ENCODE data around the gene ATP2B3.

ATP2B3 gene

DNA sequence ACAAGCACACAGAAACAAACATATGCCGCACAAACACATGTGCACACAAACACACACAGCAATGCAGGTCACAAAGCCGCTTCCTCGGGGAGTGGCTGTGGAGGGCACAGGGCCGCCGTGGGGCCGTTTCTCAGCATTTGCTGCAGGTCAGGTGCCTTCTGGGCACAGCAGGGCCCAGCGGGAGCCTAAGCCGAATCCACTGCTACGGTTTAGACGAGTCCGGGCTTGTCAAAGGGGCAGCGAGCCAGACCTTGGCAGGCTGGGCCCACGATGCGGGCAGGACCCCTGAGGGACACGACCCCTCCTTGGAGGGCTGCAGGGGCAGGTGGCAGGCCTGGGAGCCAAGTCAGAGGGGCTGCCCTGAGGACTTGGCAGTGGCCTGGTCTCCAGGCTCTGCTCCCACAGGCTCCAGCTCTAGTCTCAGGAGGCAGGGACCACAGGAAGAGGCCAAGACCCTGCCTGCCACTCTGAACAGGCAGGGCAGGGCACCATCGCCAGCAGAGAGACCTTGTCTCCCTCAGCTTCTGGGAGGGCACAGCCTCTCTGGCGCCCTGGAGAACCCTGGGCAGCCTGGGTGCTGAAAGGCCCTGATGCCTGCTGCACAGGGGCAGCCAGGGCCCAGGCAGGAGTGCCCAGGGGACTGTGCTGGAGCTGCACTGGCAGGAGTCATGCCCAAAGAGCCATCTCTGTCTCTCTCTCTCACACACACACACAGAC lies 5.5 kb upstream of the ATP2B3 start:
- no peak for DNase-seq

DNA sequence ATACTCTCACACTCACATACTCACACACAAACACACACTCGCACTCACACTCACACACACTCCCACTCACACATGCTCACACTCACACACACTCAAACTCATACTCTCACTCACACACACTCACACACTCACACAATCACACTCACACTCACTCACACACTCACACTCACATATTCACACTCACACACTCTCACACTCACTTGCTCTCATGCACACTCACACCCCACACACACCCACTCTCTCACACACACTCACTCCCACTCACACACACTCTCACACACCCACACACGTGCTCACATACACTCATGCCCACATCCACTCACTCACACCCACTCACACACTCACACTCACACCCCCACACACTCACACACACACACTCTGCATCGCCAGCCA lies 4.9 kb upstream of the ATP2B3 start:
- DNase-seq = no peak

DNA sequence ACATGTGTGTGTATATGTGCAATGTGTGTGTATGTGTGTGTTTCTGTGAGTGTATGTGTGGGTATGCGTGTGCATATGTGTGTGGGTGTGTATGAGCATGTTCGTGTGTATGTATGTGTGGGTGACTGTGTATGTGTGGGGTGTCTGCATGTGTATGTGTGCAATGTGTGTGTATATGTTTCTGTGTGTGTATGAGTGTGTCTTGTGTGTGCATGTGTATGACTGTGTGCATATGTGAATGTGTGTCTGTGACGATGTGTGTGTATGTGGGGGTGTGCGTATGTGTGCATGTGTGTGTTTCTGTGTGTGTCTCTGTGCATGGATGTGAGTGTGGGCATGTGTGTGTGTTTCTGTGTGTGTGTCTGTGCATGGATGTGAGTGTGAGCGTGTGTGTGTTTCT lies 4.2 kb upstream of the ATP2B3 start:
- no peak for DNase-seq

DNA sequence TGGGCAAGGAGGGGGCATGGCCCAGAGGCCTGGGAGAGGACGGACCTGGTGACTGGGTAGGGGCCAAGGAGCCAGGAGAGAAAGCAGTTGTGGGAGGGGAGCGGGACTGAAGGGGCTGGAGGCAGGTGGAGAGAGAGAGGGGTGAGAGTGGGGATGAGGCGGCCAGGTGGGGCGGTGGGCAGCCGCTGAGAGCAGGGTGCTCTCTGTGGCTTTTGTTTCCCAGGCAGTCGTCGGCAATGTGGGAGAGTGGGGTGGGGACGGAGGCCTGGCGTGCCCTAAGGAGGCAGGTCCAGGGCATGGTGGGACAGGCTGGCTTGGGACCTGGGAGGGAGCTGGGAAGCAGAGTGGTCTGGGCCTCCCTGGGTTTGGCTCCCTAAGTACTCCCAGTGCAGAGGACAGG lies 3.2 kb upstream of the ATP2B3 start:
- no peak for DNase-seq

DNA sequence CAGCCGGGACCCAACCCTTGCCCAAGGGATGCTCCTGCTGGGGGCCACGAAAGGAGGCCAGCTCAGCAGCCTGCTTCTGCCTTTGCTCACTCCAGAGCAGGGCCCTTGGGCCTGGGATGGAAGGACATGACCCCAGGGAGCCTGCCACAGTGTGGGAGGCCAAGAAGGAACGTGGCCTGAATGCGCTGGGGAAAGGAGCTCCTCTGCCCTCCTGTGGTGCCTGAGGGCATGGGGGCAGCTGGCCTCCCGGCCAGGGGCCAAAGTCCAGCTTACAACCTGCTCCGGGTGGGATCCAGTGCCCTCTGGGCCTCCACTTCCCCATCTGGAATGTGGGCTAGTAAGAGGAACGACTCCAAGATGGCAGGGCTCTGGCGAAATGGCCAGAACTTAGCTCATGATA lies 2.0 kb upstream of the ATP2B3 start:
- no peak for DNase-seq

DNA sequence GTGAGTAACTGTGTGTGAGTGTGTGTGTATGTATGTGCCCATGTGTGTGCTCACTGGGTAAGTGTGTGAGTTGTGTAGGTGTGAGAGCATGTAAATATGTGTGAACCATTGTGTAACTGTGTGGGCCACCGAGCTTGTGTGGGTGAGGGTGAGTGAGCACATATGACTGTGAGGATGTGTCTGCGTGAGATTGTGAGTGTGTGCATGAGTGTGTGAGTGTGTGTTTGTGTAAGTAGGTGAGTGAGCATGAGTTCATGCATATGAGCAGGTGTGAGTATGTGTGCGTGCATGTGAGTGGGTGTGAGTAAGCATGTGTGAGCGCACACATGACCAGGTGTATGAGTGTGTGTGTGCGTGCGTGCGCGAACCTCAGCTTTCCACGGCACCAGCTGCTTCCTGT lies 1.4 kb upstream of the ATP2B3 start:
- DNase-seq = no peak

DNA sequence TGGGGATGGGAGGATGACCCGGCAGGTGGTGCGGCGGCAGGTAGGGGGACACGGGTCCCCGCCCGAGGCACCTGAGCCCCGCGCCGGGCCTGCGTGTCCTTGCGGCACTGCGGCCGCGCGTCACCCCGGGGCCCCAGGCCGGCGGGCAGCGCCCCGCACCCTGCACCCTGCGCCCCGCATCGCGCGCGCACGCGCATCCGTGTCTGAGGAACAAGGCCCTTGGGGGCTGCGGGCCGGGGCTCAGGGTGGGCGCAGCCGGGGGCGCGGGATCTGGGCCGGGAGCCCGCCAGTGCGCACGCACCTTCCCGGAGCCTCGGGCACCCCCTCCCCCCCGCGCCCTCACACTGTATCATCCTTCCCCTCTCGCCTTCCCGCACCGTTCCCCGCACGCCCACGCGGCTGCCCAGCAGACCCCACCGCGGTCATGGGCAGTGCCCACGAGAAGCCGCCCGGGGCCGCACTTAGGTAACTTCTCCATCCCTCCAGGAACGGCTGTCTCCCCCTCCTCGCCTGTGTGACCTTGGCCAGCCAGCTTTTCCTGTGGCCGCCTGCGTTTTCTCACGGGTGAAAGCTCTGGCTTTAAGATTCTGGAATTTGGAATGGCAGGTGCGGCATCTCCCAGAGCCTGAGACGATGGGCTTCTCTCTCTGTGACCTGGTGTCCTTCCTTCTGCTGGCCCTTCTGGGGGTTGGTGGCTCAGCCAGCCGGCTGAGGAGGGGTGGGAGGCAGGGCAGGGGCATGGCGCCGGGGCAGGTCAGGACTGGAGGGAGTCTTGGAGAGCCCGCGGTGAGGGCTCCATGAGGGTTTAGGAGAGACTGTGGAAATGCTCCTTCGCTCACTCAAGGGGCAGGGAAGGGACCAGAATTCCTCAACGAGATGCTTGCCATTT lies 748 bp downstream of the ATP2B3 start:
- no peak for DNase-seq

DNA sequence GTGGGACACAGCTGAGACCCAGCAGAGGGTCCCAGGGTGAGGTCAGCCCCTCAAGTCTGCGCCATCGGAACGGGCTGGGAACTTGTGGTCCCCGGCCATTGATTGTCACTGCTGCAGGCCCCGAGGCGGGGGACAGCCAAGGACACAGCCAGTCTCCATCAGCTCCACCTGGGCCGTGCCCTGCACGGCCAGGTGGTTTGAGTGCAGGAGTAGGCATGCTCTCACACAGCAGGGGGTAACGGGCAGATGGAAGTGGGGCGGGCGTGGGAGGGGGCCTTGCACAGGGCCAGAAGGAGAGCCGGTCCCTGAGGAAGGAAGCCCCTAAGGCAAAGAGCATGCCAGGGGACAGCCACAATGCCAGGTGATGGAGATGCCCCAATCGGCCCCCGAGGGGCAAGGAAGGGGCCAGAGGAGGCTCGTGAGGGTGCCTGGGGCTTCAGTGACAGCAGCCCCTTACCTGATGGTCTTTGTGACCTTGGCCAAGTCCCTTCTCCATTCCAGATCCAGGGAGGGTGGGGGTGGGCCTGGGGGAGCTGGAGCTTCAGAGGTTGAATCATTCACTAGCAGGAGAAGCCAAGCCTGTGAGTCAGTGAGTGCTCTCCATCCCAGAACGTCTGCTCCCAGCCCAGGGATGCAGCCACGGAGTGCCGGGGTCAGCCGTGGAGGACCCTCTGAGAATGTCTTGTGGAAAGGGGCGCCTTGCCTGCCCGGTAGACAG lies 2.3 kb downstream of the ATP2B3 start:
- DNase-seq = no peak

DNA sequence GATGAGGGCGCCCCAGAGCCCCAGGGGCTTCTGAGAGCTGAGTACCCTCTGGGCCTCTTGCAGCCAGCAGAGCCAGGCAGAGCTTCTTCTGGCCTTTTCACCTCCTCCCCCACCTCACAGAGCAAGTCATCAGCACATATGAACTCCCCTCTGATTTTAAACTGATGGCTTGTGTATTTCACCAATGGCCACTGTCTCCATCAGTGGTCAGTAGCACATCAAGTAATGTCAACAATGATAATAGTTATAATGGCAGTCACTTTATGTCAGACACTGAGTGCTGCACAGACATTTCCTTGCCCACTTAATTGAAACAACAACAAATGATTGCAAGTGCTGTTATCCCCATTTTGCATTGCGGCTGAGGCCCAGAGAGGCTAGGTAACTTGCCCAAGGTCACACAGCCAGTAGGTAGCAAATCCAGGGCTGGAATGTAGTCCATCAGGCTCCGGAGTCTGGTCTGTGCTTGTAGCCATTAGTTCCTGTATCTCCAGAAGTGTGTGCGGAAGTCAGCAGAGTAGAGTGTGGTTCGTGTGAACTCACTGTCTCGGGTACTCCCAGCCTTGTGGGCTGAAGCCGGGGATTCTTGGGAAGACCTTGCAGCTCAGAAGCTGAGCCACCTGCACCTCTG lies 3.0 kb downstream of the ATP2B3 start:
- DNase-seq = no peak

DNA sequence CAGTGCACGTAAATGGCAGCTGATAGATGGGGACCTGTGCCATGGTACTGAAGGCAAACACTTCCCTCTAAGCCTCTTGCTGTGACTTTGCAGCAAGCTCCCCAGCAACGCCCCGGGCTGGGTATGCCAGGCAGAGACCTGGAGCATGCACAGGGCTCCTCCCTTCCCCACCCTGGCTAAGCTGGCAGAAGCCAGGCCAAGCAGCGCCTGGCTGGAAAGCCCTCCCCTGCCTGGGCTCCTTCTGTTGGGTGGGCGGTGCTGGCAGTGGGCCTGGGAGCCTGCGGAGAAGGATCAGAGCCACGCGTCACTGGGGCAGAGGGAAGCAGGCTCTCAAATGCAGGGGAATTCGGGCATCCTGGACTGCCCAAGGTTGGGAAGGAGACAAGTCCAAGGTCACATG lies 3.6 kb downstream of the ATP2B3 start:
- no peak for DNase-seq

DNA sequence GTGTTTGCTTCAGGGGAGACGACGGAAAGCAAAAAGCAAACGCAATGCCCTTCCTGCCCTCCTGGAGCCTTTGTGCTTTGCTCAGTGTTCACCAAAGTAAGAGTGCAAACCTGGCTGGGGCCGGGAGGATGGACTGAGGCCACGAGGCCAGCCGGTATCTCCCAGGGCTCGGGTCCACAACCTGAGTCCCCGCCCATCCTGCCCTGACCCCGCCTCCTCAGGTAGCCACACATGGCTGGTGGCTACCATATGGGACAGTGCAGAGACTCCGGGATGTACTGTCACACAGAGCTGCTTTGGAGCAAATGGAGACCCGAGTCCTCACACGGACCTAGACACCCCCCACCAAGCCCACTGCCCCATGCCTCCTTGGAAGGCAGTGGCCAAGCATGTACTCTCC lies 4.8 kb downstream of the ATP2B3 start:
- no peak for DNase-seq

DNA sequence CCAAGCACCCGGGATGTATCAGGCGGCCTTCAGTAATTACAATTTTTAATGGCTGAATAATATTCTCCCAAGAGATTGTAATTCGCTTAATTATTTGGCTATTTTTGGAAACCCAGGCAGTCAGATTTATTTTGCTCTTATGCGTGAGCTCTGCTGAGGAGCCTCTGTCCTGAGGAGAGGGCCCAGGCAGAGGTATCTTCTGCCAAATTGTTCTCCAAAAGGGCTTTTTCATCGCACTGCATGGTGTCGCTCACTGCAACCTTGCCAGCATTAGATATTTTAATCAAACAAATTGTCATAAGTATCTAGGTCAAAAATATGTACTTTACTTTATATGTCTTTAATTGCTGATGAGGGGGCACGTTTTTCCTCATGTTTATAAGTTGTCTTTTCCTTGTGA lies 5.8 kb downstream of the ATP2B3 start:
- DNase-seq = no peak

DNA sequence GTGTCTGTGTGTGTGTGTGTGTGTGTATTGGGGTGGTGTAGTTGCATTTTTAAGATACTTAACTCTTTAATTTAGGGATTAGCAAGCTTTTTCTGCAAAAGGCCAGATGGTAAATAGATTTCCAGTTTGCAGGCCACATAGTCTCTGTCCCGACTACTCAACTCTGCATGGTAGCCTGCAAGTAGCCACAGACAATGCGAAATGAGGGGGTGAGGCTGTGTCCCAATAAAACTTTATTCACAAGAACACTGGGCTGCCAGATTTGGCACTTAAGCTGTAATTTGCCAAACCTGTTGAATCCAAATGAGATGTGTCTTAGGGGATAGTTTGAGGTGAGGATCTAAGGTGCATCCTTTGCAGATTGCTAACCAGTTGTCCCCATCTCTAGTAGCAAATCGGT lies 6.8 kb downstream of the ATP2B3 start:
- no peak for DNase-seq

DNA sequence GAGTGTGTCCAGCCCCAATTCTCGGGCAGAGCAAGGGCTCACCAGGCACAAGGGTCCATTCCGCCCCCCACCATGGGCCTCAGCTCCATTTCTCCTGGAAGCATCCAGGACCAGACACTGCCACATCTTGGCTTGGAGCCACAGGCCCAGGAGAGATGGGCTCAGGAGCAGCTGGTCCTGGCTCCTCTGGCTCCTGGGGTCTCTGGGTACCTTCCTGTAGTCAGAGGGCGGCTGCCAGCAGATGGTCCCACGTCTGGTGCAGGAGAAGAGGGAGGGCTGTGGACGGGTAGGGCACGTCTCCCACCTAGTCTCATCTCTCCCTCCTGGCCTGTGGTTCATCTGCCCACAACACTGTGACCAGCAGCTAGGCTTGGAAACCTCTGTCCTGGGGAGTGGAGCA lies 8.0 kb downstream of the ATP2B3 start:
- no peak for DNase-seq

DNA sequence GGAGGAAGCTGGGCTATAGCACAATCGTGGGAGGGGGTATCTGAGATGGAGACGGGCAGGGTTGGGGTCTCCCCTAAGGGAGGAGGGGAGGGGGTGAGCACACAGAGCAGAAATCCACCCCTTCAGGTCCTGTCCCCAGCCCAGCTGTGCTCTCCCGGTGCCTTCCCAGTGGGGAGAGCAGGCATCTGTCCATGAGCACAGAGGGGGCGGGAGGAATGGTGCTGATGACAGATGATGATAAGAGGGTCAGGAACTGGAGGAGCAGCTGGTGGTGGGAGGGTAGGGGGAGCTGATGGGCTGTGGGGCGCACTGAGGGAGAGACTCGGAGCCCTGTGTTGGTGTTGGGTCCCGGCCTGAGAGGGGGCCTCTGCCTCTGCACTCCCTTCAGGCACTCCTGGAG lies 8.6 kb downstream of the ATP2B3 start:
- DNase-seq = peak; percentile 30

DNA sequence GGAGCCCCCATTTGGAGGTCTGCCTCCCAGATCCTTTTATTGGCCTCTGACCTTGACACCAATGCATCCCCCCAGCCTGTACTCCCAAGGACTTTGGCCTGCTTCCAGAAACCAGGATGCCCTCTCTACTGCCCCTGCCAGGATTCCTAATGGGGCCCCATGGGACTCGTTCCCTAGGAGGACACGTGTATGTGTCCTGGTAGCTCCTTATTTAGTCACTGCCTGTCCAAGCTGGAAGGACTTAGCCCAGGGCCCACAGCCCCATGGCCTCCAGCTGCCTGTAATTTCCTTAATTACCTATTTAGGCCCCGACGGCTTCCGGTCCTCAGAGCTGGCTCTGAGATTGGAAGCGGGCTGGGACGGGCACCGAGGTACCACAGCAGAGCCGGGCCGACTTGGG lies 9.4 kb downstream of the ATP2B3 start:
- peak; percentile 38 for DNase-seq

DNA sequence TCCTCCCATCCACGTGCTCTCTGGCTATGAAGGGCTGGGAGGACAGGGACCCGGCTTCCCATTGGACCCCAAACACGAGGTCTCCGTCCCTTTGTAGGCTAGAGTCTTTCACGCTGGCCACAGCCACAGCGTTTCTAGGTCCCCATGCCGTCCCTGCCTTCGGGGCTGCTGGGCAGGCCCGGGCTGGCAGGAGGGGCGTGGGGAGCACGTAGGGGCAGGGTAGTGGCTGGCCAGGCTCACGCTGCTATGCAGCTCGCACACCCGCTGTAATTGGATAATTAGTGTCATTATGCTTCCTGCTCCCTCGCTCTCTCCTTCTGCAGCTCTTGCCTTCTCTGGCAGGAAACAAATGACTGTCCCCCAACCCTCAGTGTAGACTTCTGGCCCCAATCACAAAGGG lies 9.8 kb downstream of the ATP2B3 start:
- DNase-seq = peak; percentile 51

DNA sequence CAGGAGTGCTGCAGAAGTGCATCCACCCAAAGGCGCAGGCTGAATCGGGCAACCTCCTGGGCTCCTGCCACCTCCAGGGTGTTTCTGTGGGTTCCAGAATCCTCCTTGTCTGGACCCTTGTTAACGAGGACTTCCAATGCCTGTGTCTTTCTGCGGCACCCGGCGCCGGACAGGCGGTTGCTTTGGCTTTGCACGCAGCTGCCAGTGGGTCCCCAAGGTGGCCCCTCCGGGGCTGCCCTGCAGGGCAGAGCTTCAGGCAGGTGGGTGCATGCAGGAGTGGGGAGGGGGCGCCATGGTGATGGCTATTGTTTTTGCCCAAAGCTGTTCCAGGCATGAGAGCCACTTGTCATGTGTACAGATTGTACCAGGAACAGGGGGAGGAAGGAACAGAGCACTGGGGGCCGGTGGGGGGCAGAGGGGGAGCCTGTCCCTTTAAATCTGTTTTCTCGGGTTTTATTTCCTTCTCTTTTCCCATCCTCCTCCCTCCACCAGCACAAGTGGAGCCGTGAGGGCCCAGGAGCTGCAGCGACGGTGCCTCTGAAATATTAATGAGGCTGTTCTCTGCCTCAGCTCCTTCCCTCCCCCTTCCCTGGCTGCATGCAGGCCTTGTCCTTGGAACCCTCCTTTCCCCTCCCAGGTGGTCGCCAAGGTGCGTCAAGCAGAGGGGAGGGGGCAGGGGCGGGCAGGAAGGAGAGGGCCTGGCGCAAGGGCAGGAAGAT lies 13.1 kb downstream of the ATP2B3 start:
- DNase-seq = peak; percentile 53

DNA sequence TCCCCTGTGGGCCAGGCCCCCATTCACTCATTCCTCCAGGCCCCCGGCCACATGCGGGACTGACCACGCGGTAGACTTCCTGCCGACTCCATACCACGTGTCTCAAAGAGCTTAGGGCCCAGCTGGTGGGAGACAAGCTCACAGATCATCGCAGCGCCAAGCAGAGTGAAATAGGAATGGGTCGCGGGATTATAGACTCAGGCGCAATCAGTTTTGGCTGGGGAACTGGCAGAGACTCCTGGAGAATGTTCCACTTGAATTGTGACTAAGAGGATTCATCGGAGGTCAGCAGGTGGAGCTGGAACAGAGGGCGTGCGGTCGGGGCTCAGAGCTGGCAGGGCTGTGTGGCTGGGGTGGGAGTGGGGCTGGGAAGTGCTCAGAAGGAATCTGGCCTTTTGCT lies 15.6 kb downstream of the ATP2B3 start:
- DNase-seq = peak; percentile 49

DNA sequence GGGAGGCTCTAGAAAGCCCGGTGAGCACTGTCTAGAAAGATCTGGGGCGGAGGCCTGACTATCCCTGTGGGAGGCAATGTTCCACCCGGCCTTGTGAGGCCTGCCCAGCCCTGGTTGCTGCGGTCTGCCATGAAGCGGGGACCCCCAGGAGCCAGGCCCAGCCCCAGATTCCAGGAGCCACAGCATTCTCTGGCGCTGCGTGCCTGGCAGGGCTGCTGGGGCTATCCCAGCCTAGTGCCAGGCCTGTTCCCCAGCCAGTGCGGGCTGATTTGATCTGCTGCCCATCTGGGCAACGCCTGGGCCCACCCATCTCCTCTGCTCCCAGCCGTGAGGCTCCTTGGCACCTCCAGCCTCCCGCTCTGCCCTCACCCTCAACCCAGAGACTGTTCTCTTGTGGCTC lies 19.6 kb downstream of the ATP2B3 start:
- DNase-seq = no peak

DNA sequence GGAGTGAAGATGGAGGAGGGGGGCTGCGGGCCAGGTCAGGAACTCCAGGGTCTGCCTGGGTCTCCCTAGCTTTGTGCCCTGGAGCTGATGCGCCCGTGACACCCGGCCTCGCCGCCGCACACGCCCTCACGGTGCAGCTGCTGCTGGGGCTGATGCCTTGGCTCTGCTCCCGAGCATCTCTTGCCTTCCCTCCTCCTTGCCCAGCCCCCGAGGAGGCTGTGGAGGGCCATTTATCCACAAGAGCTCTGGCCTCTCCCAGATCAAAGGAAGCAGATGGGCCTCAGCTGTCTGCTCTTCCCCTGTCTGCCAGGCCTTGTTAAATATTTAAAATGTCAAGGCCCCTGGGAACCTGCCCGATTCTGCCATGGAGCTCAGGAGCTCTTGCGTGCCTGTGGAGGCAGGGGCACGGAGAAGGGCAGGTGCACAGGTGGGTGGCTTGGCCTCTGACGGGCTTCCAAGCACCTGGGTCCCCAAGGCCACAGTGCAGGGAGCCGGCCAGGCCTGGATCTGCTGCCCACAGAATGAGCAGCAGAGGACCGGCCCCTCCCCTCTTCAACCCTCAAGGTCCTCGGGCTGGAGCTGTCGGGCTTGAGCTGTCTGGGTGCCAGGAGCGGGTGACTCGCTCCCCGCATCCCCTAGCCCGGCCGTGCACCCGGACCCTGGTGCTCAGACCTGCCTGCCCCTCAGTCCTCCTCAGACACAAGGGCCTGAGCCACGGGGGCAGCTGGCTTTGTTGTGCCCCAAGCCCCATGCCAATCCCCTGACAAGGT lies 20.3 kb downstream of the ATP2B3 start:
- peak; percentile 72 for DNase-seq

DNA sequence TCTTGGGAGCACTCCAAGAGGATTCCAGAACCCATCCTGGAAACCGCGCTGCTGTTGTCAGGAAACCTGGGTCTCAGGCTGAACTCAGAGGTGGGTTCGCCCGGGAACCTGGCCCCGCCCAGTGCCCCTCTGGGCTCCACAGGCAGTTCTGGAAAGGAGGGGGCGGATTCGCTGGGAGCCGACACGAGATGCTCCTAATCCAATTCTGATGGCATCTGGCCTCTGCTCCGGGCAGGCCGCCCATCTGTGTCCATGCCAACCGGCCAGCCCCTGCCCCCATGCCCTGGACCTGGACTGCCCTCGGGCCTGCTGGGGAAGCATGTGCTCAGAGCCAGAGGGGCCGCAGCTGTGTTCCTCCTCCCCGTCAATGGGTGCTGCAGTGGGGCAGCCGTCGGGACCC lies 21.0 kb downstream of the ATP2B3 start:
- DNase-seq = no peak

All from eye (tissue), 1 donor.